SK-N-SH treated with all-trans-retinoic acid at 6 μM for 48 hours (cell line): ENCODE measurements around the gene PFDN5.

ENCODE experiments used
- ARNTL ChIP-seq: fragments of 450-650 bp; formaldehyde crosslinking; IDR thresholded peaks from 2 replicates; pipeline ENCODE4 v1.5.0; 2020; ENCODE audit warnings: low read depth, mild to moderate bottlenecking, moderate library complexity, borderline replicate concordance
- BACH2 ChIP-seq: fragments of 250-450 bp; sonication (Bioruptor Pico); IDR thresholded peaks from 2 replicates; pipeline ENCODE4 v1.9.0; 2021; ENCODE audit warnings: mild to moderate bottlenecking, borderline replicate concordance
- ISL1 ChIP-seq: fragments of 250-450 bp; sonication (Bioruptor Pico); IDR thresholded peaks from 2 replicates; pipeline ENCODE4 v2.1.2; 2022; ENCODE audit warnings: mild to moderate bottlenecking, moderate library complexity
- SNAI2 ChIP-seq: fragments of 250-450 bp; sonication (Bioruptor Pico); IDR thresholded peaks from 2 replicates; pipeline ENCODE4 v1.5.0; 2020; ENCODE audit warnings: mild to moderate bottlenecking, moderate library complexity
- TOX ChIP-seq: fragments of 250-450 bp; sonication (Bioruptor Pico); IDR thresholded peaks from 2 replicates; pipeline ENCODE4 v1.8.0; 2021; ENCODE audit warnings: mild to moderate bottlenecking, moderate library complexity, borderline replicate concordance
- ZFP3 ChIP-seq: fragments of 250-450 bp; sonication (Bioruptor Pico); IDR thresholded peaks from 2 replicates; pipeline ENCODE4 v1.5.0; 2020; ENCODE audit warnings: mild to moderate bottlenecking, moderate library complexity
- ZNF70 ChIP-seq: fragments of 450-650 bp; formaldehyde crosslinking; IDR thresholded peaks from 2 replicates; pipeline ENCODE4 v1.5.0; 2020; ENCODE audit warnings: mild to moderate bottlenecking, moderate library complexity
- ZNF8 ChIP-seq: fragments of 450-650 bp; formaldehyde crosslinking; IDR thresholded peaks from 2 replicates; pipeline ENCODE4 v1.5.0; 2020; ENCODE audit warnings: mild to moderate bottlenecking, moderate library complexity
- TF ChIP-seq, protein P1 (sequence below): fragments of 250-450 bp; sonication (Bioruptor Pico); IDR thresholded peaks from 2 replicates; pipeline ENCODE4 v1.8.0; 2020; ENCODE audit warnings: mild to moderate bottlenecking, moderate library complexity, borderline replicate concordance

DNA sequence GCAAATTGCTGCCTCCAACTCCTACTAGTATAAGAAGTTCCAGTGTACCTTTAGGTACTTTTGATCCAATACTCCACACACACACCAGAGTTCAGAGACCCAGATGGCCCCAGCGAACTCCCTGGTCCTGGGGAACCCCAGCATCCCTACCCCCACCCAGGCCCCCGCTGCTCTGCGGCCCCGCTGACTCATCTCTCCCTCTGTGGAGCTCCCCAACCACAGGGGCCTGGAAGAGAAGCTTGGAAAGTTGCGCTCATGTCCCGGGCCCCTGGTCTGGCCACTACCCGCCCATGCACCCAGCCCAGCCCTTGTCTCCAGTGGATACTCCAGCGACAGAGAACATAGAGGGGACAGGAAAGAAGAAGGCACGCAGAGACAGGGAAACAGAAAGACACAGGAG lies 45.1 kb downstream of the PFDN5 start:
- no peak for TF ChIP-seq ISL1 (CRISPR knock-in tag)
- TF ChIP-seq, protein P1, sequence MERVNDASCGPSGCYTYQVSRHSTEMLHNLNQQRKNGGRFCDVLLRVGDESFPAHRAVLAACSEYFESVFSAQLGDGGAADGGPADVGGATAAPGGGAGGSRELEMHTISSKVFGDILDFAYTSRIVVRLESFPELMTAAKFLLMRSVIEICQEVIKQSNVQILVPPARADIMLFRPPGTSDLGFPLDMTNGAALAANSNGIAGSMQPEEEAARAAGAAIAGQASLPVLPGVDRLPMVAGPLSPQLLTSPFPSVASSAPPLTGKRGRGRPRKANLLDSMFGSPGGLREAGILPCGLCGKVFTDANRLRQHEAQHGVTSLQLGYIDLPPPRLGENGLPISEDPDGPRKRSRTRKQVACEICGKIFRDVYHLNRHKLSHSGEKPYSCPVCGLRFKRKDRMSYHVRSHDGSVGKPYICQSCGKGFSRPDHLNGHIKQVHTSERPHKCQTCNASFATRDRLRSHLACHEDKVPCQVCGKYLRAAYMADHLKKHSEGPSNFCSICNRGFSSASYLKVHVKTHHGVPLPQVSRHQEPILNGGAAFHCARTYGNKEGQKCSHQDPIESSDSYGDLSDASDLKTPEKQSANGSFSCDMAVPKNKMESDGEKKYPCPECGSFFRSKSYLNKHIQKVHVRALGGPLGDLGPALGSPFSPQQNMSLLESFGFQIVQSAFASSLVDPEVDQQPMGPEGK = no peak
- TF ChIP-seq TOX (CRISPR knock-in tag) = no peak
- no peak for TF ChIP-seq ARNTL (CRISPR knock-in tag)
- no peak for TF ChIP-seq ZNF70 (CRISPR knock-in tag)
- no peak for TF ChIP-seq SNAI2
- no peak for TF ChIP-seq ZNF8 (CRISPR knock-in tag)
- TF ChIP-seq BACH2 (CRISPR knock-in tag) = no peak
- TF ChIP-seq ZFP3 = no peak
